GM23338 (cell line): ENCODE results near the gene TGFBR1. TPM values are rescaled to one million over a fixed set of nuclear protein-coding genes. Genes with fewer than 3 reads are reported as not detected.

Experiments used
- ATAC-seq: fragments of 200-7000 bp; cut with Tn5 transposase; 3 replicates; pipeline ENCODE4 v1.9.1; 2020
- DNase-seq: peaks from one replicate; pipeline ENCODE4 v3.0.0-alpha.2; 2015; ENCODE audit warnings: low spot score
- H2AFZ ChIP-seq: fragments of 200-600 bp; sonication (generic); 2 replicates; pipeline ENCODE4 v1.8.0; 2016; ENCODE audit warnings: antibody characterized with exemption, mild to moderate bottlenecking, moderate library complexity
- H3F3A ChIP-seq: fragments of 200-600 bp; sonication (generic); replicated peaks from 2 replicates; pipeline ENCODE4 v1.8.0; 2017; ENCODE audit warnings: antibody characterized with exemption, mixed run types, low read depth
- H3K27ac ChIP-seq: fragments of 200-600 bp; sonication (generic); 2 replicates; pipeline ENCODE4 v1.6.1; 2016; ENCODE audit warnings: low read depth
- H3K27me3 ChIP-seq: fragments of 200-600 bp; sonication (generic); 2 replicates; pipeline ENCODE4 v1.8.0; 2016; ENCODE audit warnings: mild to moderate bottlenecking, mixed run types, moderate library complexity; ENCODE audit not compliant: insufficient read depth
- H3K36me3 ChIP-seq: fragments of 200-600 bp; sonication (generic); 2 replicates; pipeline ENCODE4 v1.8.0; 2016; ENCODE audit warnings: mild to moderate bottlenecking; ENCODE audit not compliant: insufficient read depth
- H3K4me1 ChIP-seq: fragments of 200-600 bp; sonication (generic); 2 replicates; pipeline ENCODE4 v1.8.0; 2016; ENCODE audit warnings: mild to moderate bottlenecking, moderate library complexity; ENCODE audit not compliant: insufficient read depth
- H3K4me2 ChIP-seq: fragments of 200-600 bp; sonication (generic); 2 replicates; pipeline ENCODE4 v1.7.1; 2017; ENCODE audit warnings: mixed run types
- H3K4me3 ChIP-seq: fragments of 200-600 bp; sonication (generic); 2 replicates; pipeline ENCODE4 v1.6.1; 2016; ENCODE audit warnings: mixed run types
- H3K79me2 ChIP-seq: fragments of 200-600 bp; sonication (generic); replicated peaks from 2 replicates; pipeline ENCODE4 v1.8.0; 2017; ENCODE audit warnings: mild to moderate bottlenecking; ENCODE audit not compliant: insufficient read depth
- H3K9me2 ChIP-seq: fragments of 200-600 bp; sonication (generic); 2 replicates; pipeline ENCODE4 v1.8.0; 2017; ENCODE audit not compliant: insufficient read depth
- H4K20me1 ChIP-seq: fragments of 200-600 bp; sonication (generic); replicated peaks from 2 replicates; pipeline ENCODE4 v1.8.0; 2017; ENCODE audit warnings: mild to moderate bottlenecking; ENCODE audit not compliant: insufficient read depth
- H3K27ac Mint-ChIP-seq: 2 replicates; pipeline ENCODE4 v1.8.0; 2020; ENCODE audit warnings: inconsistent platforms, mild to moderate bottlenecking, moderate library complexity, mixed read lengths
- H3K27me3 Mint-ChIP-seq: 3 replicates; pipeline ENCODE4 v1.8.0; 2022; ENCODE audit warnings: low read depth, mild to moderate bottlenecking, moderate library complexity, mixed read lengths, inconsistent platforms; ENCODE audit not compliant: insufficient read depth, poor library complexity
- H3K36me3 Mint-ChIP-seq: 3 replicates; pipeline ENCODE4 v1.8.0; 2021; ENCODE audit warnings: low read depth, mild to moderate bottlenecking, inconsistent platforms, moderate library complexity, mixed read lengths
- H3K4me1 Mint-ChIP-seq: 3 replicates; pipeline ENCODE4 v1.8.0; 2020; ENCODE audit warnings: mild to moderate bottlenecking, inconsistent platforms, mixed read lengths
- H3K4me3 Mint-ChIP-seq: 3 replicates; pipeline ENCODE4 v1.8.0; 2021; ENCODE audit warnings: moderate library complexity, mild to moderate bottlenecking, inconsistent platforms, mixed read lengths
- H3K9me3 Mint-ChIP-seq: 3 replicates; pipeline ENCODE4 v1.8.0; 2020; ENCODE audit warnings: moderate library complexity, mild to moderate bottlenecking, inconsistent platforms, mixed read lengths
- CREB1 ChIP-seq: fragments of 250-450 bp; sonication (Bioruptor Pico); IDR thresholded peaks from 2 replicates; pipeline ENCODE4 v1.5.0; 2020; ENCODE audit warnings: low read depth, mild to moderate bottlenecking, moderate library complexity
- CTCF ChIP-seq, 2 experiments: fragments of 200-600 bp in 1 of 2; sonication (generic) in 1 of 2; conservative IDR thresholded peaks; 2 replicates each; pipeline versions ENCODE4 v1.5.1 to v1.6.1; 2016 to 2017; ENCODE audit warnings: antibody characterized with exemption in 2 of 2, low read depth in 2 of 2, mild to moderate bottlenecking in 2 of 2, moderate library complexity in 1 of 2
- ETS1 ChIP-seq: IDR thresholded peaks from 2 replicates; pipeline ENCODE4 v1.6.1; 2016; ENCODE audit warnings: antibody characterized with exemption
- EZH2 ChIP-seq: fragments of 200-600 bp; sonication (generic); IDR thresholded peaks from one replicate; pipeline ENCODE4 v1.8.0; 2017; ENCODE audit warnings: antibody characterized with exemption, mild to moderate bottlenecking, low read depth; ENCODE audit not compliant: unreplicated experiment
- EZH2phosphoT487 ChIP-seq: fragments of 200-600 bp; sonication (generic); IDR thresholded peaks from one replicate; pipeline ENCODE4 v1.8.1; 2018; ENCODE audit warnings: antibody characterized with exemption; ENCODE audit not compliant: unreplicated experiment
- JUNB ChIP-seq: IDR thresholded peaks from one replicate; pipeline ENCODE4 v1.6.1; 2016; ENCODE audit warnings: antibody characterized with exemption; ENCODE audit not compliant: unreplicated experiment
- STAT1 ChIP-seq: IDR thresholded peaks from one replicate; pipeline ENCODE4 v1.6.1; 2016; ENCODE audit warnings: antibody characterized with exemption; ENCODE audit not compliant: unreplicated experiment
- ZNF114 ChIP-seq: fragments of 250-450 bp; sonication (Bioruptor Pico); IDR thresholded peaks from 2 replicates; pipeline ENCODE4 v1.5.0; 2020; ENCODE audit warnings: mild to moderate bottlenecking, moderate library complexity
- ZNF331 ChIP-seq: fragments of 250-450 bp; sonication (Bioruptor Pico); IDR thresholded peaks from 2 replicates; pipeline ENCODE4 v1.5.0; 2020; ENCODE audit warnings: low read depth, mild to moderate bottlenecking, moderate library complexity
- ZNF462 ChIP-seq: fragments of 250-450 bp; sonication (Bioruptor Pico); IDR thresholded peaks from 2 replicates; pipeline ENCODE4 v1.5.0; 2020; ENCODE audit warnings: mild to moderate bottlenecking, moderate library complexity
- polyA plus RNA-seq: library from polyadenylated mRNA; unstranded; fragments of >200 nt; fragmentation: Nextera tagmentation; extraction: Ambion mirVana; gene quantifications from 2 replicates; pipeline ENCODE4 v1.2.1, GENCODE V29; 2016
- total RNA-seq: library from RNA; depleted of rRNA; stranded (reverse); fragments of >200 nt; shearing (Covaris generic); gene quantifications from 2 replicates; pipeline ENCODE4 v1.2.3, GENCODE V29; 2014

The TGFBR1 gene
- total and polyA plus RNA-seq, 2 experiments from 2014 or later, result 9.3 to 40.2 TPM

- no peaks in the 10 kb centered on the region for H3K27me3 ChIP-seq
- H3F3A ChIP-seq, result no peaks in the 10 kb centered on the region
- H3K27me3 Mint-ChIP-seq, result peaks cover 2% of the 10 kb centered on the region
- no peak overlapping the region for H3K4me3 ChIP-seq
- no peak overlapping the region for H3K27ac ChIP-seq
- H3K36me3 Mint-ChIP-seq, result peaks cover 46% of the 10 kb centered on the region
- H3K4me1 ChIP-seq, result peaks cover 20% of the 10 kb centered on the region
- no peak overlapping the region for H3K4me3 Mint-ChIP-seq
- H3K9me3 Mint-ChIP-seq, result no peaks in the 10 kb centered on the region
- ATAC-seq (no peak), DNase-seq (no peak)
- peaks cover 23% of the 10 kb centered on the region for H3K36me3 ChIP-seq
- H3K9me2 ChIP-seq, result no peaks in the 10 kb centered on the region
- H3K79me2 ChIP-seq, result no peaks in the 10 kb centered on the region
- H3K4me1 Mint-ChIP-seq, result peaks cover 6% of the 10 kb centered on the region
- no peak overlapping the region for H3K27ac Mint-ChIP-seq
- no peak overlapping the region for H3K4me2 ChIP-seq
- H4K20me1 ChIP-seq, result 0 out of 2 replicates have a peak, but pooled peaks cover 4% of the 10 kb centered on the region
- no peak overlapping the region for H2AFZ ChIP-seq
- no peak for TF ChIP-seq STAT1
- TF ChIP-seq ZNF462 (CRISPR knock-in tag), result no peak
- TF ChIP-seq ZNF331 (CRISPR knock-in tag), result no peak
- TF ChIP-seq ETS1, result no peak
- TF ChIP-seq ZNF114 (CRISPR knock-in tag), result no peak
- no peak for TF ChIP-seq CTCF (conservative IDR thresholded peaks at IDR 0.05; ENCODE audit: low read depth in 2 of 2)
- no peak for TF ChIP-seq JUNB
- no peak for TF ChIP-seq EZH2
- TF ChIP-seq EZH2phosphoT487, result no peak
- no peak for TF ChIP-seq CREB1
Observed at GRCh38 chr9:99146574-99146973, 41.7 kb downstream of the TGFBR1 start.
